GM12874 (cell line): ENCODE results near the gene MYLK.

Experiments
- TF ChIP-seq, protein P1 (sequence below): IDR thresholded peaks from 2 replicates; pipeline ENCODE4 v1.5.1; 2011; ENCODE audit warnings: low read depth, mild to moderate bottlenecking, control low read depth, low read length, moderate library complexity; ENCODE audit not compliant: insufficient read depth

MYLK gene

GRCh38 chr3:123799544-123800361 lies 84.4 kb downstream of the MYLK start:
- TF ChIP-seq, protein P1, sequence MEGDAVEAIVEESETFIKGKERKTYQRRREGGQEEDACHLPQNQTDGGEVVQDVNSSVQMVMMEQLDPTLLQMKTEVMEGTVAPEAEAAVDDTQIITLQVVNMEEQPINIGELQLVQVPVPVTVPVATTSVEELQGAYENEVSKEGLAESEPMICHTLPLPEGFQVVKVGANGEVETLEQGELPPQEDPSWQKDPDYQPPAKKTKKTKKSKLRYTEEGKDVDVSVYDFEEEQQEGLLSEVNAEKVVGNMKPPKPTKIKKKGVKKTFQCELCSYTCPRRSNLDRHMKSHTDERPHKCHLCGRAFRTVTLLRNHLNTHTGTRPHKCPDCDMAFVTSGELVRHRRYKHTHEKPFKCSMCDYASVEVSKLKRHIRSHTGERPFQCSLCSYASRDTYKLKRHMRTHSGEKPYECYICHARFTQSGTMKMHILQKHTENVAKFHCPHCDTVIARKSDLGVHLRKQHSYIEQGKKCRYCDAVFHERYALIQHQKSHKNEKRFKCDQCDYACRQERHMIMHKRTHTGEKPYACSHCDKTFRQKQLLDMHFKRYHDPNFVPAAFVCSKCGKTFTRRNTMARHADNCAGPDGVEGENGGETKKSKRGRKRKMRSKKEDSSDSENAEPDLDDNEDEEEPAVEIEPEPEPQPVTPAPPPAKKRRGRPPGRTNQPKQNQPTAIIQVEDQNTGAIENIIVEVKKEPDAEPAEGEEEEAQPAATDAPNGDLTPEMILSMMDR: no peak

GRCh38 chr3:123798550-123798949 lies 85.6 kb downstream of the MYLK start:
- TF ChIP-seq, protein P1: no peak

GRCh38 chr3:123795471-123796251 lies 88.5 kb downstream of the MYLK start:
- TF ChIP-seq, protein P1: no peak

- TF ChIP-seq, protein P1: no peak
Measured at GRCh38 chr3:123793425-123793824, 90.7 kb downstream of the MYLK start.

GRCh38 chr3:123792473-123793201 lies 91.5 kb downstream of the MYLK start:
- TF ChIP-seq, protein P1: no peak

DNA sequence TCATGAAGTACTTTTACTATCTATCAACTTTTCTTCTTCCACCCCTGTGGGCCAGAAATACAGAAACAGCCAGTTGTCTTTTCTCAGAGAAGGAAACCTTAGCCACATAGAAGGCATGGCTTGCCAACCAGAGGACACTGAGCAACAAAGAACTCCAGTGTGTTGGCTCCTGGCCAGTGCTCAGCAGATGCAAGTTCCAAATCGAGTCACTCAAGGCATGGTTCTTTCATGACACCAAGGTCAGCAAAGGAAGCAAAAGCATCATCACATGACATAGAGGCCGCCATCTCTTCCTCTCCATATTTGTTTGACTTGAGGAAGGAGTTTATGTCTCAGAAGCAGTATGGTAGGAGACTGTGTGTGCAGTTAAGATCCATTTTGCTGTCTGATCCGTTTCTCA lies 92.2 kb downstream of the MYLK start:
- TF ChIP-seq, protein P1: no peak

- TF ChIP-seq, protein P1: no peak
Measured at GRCh38 chr3:123791417-123791816, 92.7 kb downstream of the MYLK start.
